SK-N-SH treated with all-trans-retinoic acid at 6 μM for 48 hours (cell line): Measurements from ENCODE around the gene ANKUB1.

ENCODE experiments used
- ATAC-seq: fragments of 200-7000 bp; cut with Tn5 transposase; 3 replicates; pipeline ENCODE4 v1.9.1; 2020; ENCODE audit warnings: mild to moderate bottlenecking, moderate library complexity
- ARNTL ChIP-seq: fragments of 450-650 bp; formaldehyde crosslinking; IDR thresholded peaks from 2 replicates; pipeline ENCODE4 v1.5.0; 2020; ENCODE audit warnings: low read depth, mild to moderate bottlenecking, moderate library complexity, borderline replicate concordance
- BACH2 ChIP-seq: fragments of 250-450 bp; sonication (Bioruptor Pico); IDR thresholded peaks from 2 replicates; pipeline ENCODE4 v1.9.0; 2021; ENCODE audit warnings: mild to moderate bottlenecking, borderline replicate concordance
- ESRRG ChIP-seq: fragments of 250-450 bp; sonication (Bioruptor Pico); IDR thresholded peaks from 2 replicates; pipeline ENCODE4 v1.6.1; 2021; ENCODE audit warnings: mild to moderate bottlenecking
- GLIS3 ChIP-seq: fragments of 250-450 bp; sonication (Bioruptor Pico); IDR thresholded peaks from 2 replicates; pipeline ENCODE4 v1.5.0; 2020; ENCODE audit warnings: mild to moderate bottlenecking, moderate library complexity
- ISL1 ChIP-seq: fragments of 250-450 bp; sonication (Bioruptor Pico); IDR thresholded peaks from 2 replicates; pipeline ENCODE4 v2.1.2; 2022; ENCODE audit warnings: mild to moderate bottlenecking, moderate library complexity
- OSR1 ChIP-seq: fragments of 250-450 bp; sonication (Bioruptor Pico); IDR thresholded peaks from 2 replicates; pipeline ENCODE4 v1.8.0; 2022; ENCODE audit warnings: moderate library complexity, mild to moderate bottlenecking, inconsistent platforms
- PPARA ChIP-seq: fragments of 250-450 bp; sonication (Bioruptor Pico); IDR thresholded peaks from 2 replicates; pipeline ENCODE4 v1.5.0; 2020; ENCODE audit warnings: mild to moderate bottlenecking, borderline replicate concordance
- RARB ChIP-seq: fragments of 250-450 bp; sonication (Bioruptor Pico); IDR thresholded peaks from 2 replicates; pipeline ENCODE4 v1.8.0; 2021; ENCODE audit warnings: mild to moderate bottlenecking, moderate library complexity
- SNAI2 ChIP-seq: fragments of 250-450 bp; sonication (Bioruptor Pico); IDR thresholded peaks from 2 replicates; pipeline ENCODE4 v1.5.0; 2020; ENCODE audit warnings: mild to moderate bottlenecking, moderate library complexity
- ZC3H10 ChIP-seq: fragments of 250-450 bp; sonication (Bioruptor Pico); IDR thresholded peaks from 2 replicates; pipeline ENCODE4 v1.5.1; 2021; ENCODE audit warnings: mild to moderate bottlenecking, moderate library complexity
- ZFP30 ChIP-seq: fragments of 450-650 bp; formaldehyde crosslinking; IDR thresholded peaks from 2 replicates; pipeline ENCODE4 v1.5.0; 2022; ENCODE audit warnings: mild to moderate bottlenecking, moderate library complexity
- ZNF565 ChIP-seq: fragments of 450-650 bp; formaldehyde crosslinking; conservative IDR thresholded peaks from 2 replicates; pipeline ENCODE4 v1.5.0; 2020; ENCODE audit warnings: low read depth, mild to moderate bottlenecking, moderate library complexity
- ZNF70 ChIP-seq: fragments of 450-650 bp; formaldehyde crosslinking; IDR thresholded peaks from 2 replicates; pipeline ENCODE4 v1.5.0; 2020; ENCODE audit warnings: mild to moderate bottlenecking, moderate library complexity
- ZNF8 ChIP-seq: fragments of 450-650 bp; formaldehyde crosslinking; IDR thresholded peaks from 2 replicates; pipeline ENCODE4 v1.5.0; 2020; ENCODE audit warnings: mild to moderate bottlenecking, moderate library complexity
- TF ChIP-seq, protein P1 (sequence below): fragments of 250-450 bp; sonication (Bioruptor Pico); IDR thresholded peaks from 2 replicates; pipeline ENCODE4 v1.5.1; 2020; ENCODE audit warnings: low read depth, mild to moderate bottlenecking, moderate library complexity
- TF ChIP-seq, protein P2 (sequence below): fragments of 250-450 bp; sonication (Bioruptor Pico); IDR thresholded peaks from 2 replicates; pipeline ENCODE4 v1.8.0; 2021; ENCODE audit warnings: low read depth, mild to moderate bottlenecking, moderate library complexity, borderline replicate concordance
- TF ChIP-seq, protein P3 (sequence below): fragments of 250-450 bp; sonication (Bioruptor Pico); IDR thresholded peaks from 2 replicates; pipeline ENCODE4 v1.5.1; 2021; ENCODE audit warnings: mild to moderate bottlenecking, moderate library complexity
- TF ChIP-seq, protein P4 (sequence below): fragments of 250-450 bp; sonication (Bioruptor Pico); IDR thresholded peaks from 2 replicates; pipeline ENCODE4 v1.8.0; 2020; ENCODE audit warnings: mild to moderate bottlenecking, moderate library complexity, borderline replicate concordance
- TF ChIP-seq, protein P5 (sequence below): fragments of 250-450 bp; sonication (Bioruptor Pico); IDR thresholded peaks from 2 replicates; pipeline ENCODE4 v1.5.0; 2020; ENCODE audit warnings: mild to moderate bottlenecking, moderate library complexity

Gene ANKUB1

DNA sequence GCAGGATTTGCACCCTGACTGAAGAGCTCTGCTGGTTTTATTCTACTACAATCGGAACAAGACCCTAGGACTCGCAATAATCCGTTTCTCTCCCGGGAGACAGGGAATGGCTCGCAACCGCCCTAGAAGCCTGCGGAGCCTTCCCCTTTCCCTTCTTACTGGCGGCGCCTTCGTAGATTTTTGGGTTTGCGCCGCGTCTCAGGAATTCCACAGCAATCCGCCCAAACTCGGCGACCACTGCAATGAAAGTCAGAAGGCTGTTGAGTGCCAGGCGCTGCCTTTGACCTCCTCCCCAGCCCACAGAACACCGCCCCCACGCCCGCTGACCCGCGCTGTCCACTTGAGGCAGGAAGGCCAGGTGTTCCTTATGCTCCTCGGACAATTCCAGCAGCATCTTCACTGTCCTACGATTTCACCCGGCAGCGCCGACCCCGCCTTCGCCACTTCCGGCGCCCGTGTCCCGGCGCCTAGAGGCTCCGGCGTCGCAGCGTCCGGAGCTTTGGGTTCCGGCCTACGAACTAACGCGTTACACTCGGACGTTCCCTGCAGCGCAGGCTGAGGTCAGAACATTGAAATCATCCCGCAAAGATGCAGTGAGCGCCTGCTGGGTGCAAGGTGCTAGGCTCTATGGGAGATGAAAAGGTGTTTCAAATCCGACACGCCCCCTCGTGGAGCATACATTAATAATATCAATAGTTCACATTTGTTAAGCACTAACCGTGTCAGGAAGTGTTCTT lies 40.1 kb downstream of the ANKUB1 start, which contains the start of gene COMMD2 (continued):
- TF ChIP-seq, protein P1, sequence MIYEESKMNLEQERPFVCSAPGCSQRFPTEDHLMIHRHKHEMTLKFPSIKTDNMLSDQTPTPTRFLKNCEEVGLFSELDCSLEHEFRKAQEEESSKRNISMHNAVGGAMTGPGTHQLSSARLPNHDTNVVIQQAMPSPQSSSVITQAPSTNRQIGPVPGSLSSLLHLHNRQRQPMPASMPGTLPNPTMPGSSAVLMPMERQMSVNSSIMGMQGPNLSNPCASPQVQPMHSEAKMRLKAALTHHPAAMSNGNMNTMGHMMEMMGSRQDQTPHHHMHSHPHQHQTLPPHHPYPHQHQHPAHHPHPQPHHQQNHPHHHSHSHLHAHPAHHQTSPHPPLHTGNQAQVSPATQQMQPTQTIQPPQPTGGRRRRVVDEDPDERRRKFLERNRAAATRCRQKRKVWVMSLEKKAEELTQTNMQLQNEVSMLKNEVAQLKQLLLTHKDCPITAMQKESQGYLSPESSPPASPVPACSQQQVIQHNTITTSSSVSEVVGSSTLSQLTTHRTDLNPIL (CRISPR knock-in tag): 0 out of 2 replicates have a peak, but pooled peaks have one; percentile 16

DNA sequence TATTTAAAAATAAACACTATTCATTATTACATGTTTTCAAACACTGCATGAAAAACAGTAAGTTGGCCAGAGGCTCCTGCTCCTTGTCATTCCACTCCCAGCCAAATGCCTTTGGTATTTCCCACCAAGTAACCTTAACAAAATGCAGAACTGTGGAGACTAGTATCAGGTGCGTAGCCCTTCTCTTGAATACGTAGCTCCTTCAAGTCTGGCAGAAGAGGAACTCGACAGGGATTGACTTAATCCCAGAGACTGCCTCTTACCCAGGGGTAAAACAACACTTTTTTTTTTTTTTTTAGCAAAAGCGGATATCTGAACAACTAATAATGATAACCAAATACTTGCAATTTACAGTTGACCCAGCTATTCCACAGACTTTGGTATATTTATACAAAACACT lies 40.8 kb downstream of the ANKUB1 start:
- ATAC-seq: no peak

DNA sequence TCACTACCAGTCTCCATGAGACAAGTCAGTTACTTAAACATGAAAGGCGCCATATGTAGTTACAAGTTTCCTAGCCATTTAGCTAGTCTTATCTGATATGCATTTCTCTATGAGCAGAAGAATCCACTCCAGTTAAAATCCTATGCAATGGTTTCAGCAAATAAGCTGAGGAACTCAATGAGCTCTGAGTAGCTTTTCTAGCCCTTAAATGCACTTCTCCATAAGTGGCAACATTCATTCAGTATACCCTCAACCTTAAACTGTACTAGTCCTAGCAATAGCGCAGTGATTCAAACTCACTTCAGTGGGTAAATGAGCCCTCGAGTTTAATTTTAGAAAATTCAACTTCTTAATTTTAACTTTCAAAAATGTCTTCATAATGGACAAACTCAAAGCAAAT lies 47.7 kb downstream of the ANKUB1 start:
- no peak for TF ChIP-seq ZC3H10 (CRISPR knock-in tag)
- no peak for TF ChIP-seq ZFP30 (CRISPR knock-in tag)
- TF ChIP-seq RARB: no peak
- TF ChIP-seq, protein P1 (CRISPR knock-in tag): no peak
- TF ChIP-seq ISL1: no peak
- no peak for TF ChIP-seq ZNF8
- no peak for TF ChIP-seq ZNF565
- no peak for TF ChIP-seq ZNF70
- TF ChIP-seq SNAI2 (CRISPR knock-in tag): no peak
- ATAC-seq: no peak

More for the DNA sequence above, 40.8 kb downstream of the ANKUB1 start:
- TF ChIP-seq ARNTL (CRISPR knock-in tag) (no peak), RARB (no peak), ZNF8 (no peak), ISL1 (no peak)
- TF ChIP-seq, protein P2, sequence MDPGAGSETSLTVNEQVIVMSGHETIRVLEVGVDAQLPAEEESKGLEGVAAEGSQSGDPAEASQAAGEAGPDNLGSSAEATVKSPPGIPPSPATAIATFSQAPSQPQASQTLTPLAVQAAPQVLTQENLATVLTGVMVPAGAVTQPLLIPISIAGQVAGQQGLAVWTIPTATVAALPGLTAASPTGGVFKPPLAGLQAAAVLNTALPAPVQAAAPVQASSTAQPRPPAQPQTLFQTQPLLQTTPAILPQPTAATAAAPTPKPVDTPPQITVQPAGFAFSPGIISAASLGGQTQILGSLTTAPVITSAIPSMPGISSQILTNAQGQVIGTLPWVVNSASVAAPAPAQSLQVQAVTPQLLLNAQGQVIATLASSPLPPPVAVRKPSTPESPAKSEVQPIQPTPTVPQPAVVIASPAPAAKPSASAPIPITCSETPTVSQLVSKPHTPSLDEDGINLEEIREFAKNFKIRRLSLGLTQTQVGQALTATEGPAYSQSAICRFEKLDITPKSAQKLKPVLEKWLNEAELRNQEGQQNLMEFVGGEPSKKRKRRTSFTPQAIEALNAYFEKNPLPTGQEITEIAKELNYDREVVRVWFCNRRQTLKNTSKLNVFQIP (CRISPR knock-in tag): no peak
- TF ChIP-seq, protein P1 (CRISPR knock-in tag): no peak
- TF ChIP-seq, protein P3, sequence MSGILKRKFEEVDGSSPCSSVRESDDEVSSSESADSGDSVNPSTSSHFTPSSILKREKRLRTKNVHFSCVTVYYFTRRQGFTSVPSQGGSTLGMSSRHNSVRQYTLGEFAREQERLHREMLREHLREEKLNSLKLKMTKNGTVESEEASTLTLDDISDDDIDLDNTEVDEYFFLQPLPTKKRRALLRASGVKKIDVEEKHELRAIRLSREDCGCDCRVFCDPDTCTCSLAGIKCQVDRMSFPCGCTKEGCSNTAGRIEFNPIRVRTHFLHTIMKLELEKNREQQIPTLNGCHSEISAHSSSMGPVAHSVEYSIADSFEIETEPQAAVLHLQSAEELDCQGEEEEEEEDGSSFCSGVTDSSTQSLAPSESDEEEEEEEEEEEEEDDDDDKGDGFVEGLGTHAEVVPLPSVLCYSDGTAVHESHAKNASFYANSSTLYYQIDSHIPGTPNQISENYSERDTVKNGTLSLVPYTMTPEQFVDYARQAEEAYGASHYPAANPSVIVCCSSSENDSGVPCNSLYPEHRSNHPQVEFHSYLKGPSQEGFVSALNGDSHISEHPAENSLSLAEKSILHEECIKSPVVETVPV (CRISPR knock-in tag): no peak

DNA sequence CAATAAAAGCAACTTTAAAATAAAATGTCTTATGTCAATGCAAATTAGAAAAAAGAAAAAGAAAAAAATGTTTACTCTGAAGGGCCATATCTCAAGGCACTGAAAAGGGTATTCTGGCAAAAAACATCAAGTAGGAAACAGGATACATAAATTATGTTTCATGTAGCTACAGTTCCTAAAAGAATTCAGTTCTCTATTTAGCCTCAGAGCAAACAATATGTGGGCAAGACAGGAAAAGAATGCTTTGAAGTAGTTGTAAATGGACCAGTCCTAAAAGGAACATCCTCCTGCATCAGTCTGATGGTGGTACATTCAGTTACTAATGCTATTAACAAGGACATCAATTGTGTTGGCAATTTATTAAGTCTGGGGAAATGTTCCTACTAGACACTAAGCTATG lies 48.2 kb downstream of the ANKUB1 start:
- TF ChIP-seq ARNTL (CRISPR knock-in tag) (no peak), PPARA (no peak), ISL1 (no peak), ESRRG (CRISPR knock-in tag) (no peak), OSR1 (no peak), BACH2 (CRISPR knock-in tag) (no peak), GLIS3 (no peak), ZFP30 (CRISPR knock-in tag) (no peak)
- TF ChIP-seq, protein P4, sequence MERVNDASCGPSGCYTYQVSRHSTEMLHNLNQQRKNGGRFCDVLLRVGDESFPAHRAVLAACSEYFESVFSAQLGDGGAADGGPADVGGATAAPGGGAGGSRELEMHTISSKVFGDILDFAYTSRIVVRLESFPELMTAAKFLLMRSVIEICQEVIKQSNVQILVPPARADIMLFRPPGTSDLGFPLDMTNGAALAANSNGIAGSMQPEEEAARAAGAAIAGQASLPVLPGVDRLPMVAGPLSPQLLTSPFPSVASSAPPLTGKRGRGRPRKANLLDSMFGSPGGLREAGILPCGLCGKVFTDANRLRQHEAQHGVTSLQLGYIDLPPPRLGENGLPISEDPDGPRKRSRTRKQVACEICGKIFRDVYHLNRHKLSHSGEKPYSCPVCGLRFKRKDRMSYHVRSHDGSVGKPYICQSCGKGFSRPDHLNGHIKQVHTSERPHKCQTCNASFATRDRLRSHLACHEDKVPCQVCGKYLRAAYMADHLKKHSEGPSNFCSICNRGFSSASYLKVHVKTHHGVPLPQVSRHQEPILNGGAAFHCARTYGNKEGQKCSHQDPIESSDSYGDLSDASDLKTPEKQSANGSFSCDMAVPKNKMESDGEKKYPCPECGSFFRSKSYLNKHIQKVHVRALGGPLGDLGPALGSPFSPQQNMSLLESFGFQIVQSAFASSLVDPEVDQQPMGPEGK: no peak
- TF ChIP-seq, protein P2 (CRISPR knock-in tag): no peak
- TF ChIP-seq, protein P5, sequence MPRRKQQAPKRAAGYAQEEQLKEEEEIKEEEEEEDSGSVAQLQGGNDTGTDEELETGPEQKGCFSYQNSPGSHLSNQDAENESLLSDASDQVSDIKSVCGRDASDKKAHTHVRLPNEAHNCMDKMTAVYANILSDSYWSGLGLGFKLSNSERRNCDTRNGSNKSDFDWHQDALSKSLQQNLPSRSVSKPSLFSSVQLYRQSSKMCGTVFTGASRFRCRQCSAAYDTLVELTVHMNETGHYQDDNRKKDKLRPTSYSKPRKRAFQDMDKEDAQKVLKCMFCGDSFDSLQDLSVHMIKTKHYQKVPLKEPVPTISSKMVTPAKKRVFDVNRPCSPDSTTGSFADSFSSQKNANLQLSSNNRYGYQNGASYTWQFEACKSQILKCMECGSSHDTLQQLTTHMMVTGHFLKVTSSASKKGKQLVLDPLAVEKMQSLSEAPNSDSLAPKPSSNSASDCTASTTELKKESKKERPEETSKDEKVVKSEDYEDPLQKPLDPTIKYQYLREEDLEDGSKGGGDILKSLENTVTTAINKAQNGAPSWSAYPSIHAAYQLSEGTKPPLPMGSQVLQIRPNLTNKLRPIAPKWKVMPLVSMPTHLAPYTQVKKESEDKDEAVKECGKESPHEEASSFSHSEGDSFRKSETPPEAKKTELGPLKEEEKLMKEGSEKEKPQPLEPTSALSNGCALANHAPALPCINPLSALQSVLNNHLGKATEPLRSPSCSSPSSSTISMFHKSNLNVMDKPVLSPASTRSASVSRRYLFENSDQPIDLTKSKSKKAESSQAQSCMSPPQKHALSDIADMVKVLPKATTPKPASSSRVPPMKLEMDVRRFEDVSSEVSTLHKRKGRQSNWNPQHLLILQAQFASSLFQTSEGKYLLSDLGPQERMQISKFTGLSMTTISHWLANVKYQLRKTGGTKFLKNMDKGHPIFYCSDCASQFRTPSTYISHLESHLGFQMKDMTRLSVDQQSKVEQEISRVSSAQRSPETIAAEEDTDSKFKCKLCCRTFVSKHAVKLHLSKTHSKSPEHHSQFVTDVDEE (CRISPR knock-in tag): no peak
- no peak for ATAC-seq
